ENCODE data around the gene ITGA3. TPM values are rescaled to one million over a fixed set of nuclear protein-coding genes. Genes with fewer than 3 reads are reported as not detected.

Gene ITGA3
- total and polyA plus RNA-seq, 4 donors, result 0.79 to 4.4 (median 1.4) TPM

- TF ChIP-seq NR2F2 (IDR thresholded peaks at IDR 0.05) (no peak), EGR1 (IDR thresholded peaks at IDR 0.05; ENCODE audit: low read depth in 2 of 2) (no peak), HNF4A (conservative IDR thresholded peaks at IDR 0.05) (no peak), RXRA (IDR thresholded peaks at IDR 0.05) (no peak), GABPA (IDR thresholded peaks at IDR 0.05 in 1 of 2, conservative IDR thresholded peaks at IDR 0.05 in 1 of 2) (no peak), MAX (IDR thresholded peaks at IDR 0.05) (no peak), TAF1 (conservative IDR thresholded peaks at IDR 0.05) (no peak), RAD21 (IDR thresholded peaks at IDR 0.05) (no peak)
- TF ChIP-seq, protein P1, sequence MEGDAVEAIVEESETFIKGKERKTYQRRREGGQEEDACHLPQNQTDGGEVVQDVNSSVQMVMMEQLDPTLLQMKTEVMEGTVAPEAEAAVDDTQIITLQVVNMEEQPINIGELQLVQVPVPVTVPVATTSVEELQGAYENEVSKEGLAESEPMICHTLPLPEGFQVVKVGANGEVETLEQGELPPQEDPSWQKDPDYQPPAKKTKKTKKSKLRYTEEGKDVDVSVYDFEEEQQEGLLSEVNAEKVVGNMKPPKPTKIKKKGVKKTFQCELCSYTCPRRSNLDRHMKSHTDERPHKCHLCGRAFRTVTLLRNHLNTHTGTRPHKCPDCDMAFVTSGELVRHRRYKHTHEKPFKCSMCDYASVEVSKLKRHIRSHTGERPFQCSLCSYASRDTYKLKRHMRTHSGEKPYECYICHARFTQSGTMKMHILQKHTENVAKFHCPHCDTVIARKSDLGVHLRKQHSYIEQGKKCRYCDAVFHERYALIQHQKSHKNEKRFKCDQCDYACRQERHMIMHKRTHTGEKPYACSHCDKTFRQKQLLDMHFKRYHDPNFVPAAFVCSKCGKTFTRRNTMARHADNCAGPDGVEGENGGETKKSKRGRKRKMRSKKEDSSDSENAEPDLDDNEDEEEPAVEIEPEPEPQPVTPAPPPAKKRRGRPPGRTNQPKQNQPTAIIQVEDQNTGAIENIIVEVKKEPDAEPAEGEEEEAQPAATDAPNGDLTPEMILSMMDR (IDR thresholded peaks at IDR 0.05; ENCODE audit: low read depth, low read length, missing input control), result no peak
- no peaks in the 10 kb centered on the region for H3K36me3 ChIP-seq (ENCODE audit: control insufficient read depth in 4 of 4, insufficient read depth in 3 of 4, low read depth in 1 of 4, low read length in 3 of 4)
- 69% methylated on average over 3 of the region's 3 CpGs for WGBS
- no peak overlapping the region for H3K9ac ChIP-seq (ENCODE audit: low read depth in 1 of 2, low read length in 2 of 2)
- H3K4me1 ChIP-seq (ENCODE audit: control insufficient read depth in 4 of 4, insufficient read depth in 4 of 4, low read length in 3 of 4), result no peaks in the 10 kb centered on the region
- H3K4me3 ChIP-seq (ENCODE audit: low read depth in 1 of 3, low read length in 3 of 3), result no peak overlapping the region
- H3K27ac ChIP-seq (ENCODE audit: low read depth in 1 of 2, low read length in 2 of 2), result peak overlapping the region; percentile 7 to 50
- no peaks in the 10 kb centered on the region for H3K9me3 ChIP-seq (ENCODE audit: control insufficient read depth in 4 of 4, low read length in 3 of 4)
- no peaks in the 10 kb centered on the region for H3K27me3 ChIP-seq (ENCODE audit: control insufficient read depth in 4 of 4, insufficient read depth in 4 of 4, low read length in 3 of 4)
- DNase-seq (ENCODE audit: low spot score), result no peak
These were observed 9.1 kb downstream of the ITGA3 start for GRCh38 chr17:50065056-50065455.

DNA sequence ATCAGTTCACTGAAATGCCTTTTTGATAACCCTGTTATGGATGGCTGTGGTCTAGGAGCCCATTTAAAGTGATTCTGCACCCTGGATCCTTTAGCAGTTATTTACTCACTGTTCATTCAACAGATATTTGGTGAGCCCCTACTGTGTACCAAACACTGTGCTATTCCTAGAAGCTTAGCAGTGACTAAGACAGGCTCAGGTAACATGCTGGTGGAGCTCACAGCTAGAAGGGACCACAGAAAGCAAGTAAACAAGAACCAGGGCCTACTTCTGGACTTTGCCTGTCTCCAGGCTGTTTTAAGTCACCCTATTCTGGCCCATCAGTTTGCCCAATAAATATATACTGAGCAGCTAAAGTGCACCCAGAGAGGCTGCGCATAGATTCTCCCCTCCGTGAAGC lies 11.1 kb downstream of the ITGA3 start:
- WGBS, result 97% methylated on average over 2 of the region's 2 CpGs
- TF ChIP-seq ZBTB33 (IDR thresholded peaks at IDR 0.05) (no peak), HNF4A (conservative IDR thresholded peaks at IDR 0.05) (no peak)
- H3K9me3 ChIP-seq (ENCODE audit: control insufficient read depth in 4 of 4, low read length in 3 of 4), result no peaks in the 10 kb centered on the region
- H3K36me3 ChIP-seq (ENCODE audit: control insufficient read depth in 4 of 4, insufficient read depth in 3 of 4, low read depth in 1 of 4, low read length in 3 of 4), result no peaks in the 10 kb centered on the region
- H3K4me1 ChIP-seq (ENCODE audit: control insufficient read depth in 4 of 4, insufficient read depth in 4 of 4, low read length in 3 of 4), result no peaks in the 10 kb centered on the region
- no peaks in the 10 kb centered on the region for H3K27me3 ChIP-seq (ENCODE audit: control insufficient read depth in 4 of 4, insufficient read depth in 4 of 4, low read length in 3 of 4)
- no peak overlapping the region for H3K27ac ChIP-seq (ENCODE audit: low read depth in 1 of 2, low read length in 2 of 2)
- DNase-seq (ENCODE audit: low spot score), result no peak
- no peak overlapping the region for H3K9ac ChIP-seq (ENCODE audit: low read depth in 1 of 2, low read length in 2 of 2)
- H3K4me3 ChIP-seq (ENCODE audit: low read depth in 1 of 3, low read length in 3 of 3), result no peak overlapping the region

DNA sequence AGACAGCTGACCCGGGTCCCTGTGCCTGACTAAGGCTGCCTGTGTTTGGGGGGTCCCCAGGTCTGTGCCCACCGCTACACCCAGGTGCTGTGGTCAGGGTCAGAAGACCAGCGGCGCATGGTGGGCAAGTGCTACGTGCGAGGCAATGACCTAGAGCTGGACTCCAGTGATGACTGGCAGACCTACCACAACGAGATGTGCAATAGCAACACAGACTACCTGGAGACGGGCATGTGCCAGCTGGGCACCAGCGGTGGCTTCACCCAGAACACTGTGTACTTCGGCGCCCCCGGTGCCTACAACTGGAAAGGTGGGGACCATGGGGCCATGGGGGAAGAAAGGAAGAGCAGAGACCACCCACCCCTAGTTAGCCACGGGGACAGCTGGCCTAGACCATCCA lies 12.1 kb downstream of the ITGA3 start:
- Histone ChIP-seq H3K9me3 (ENCODE audit: control insufficient read depth in 4 of 4, low read length in 3 of 4) (no peaks in the 10 kb centered on the region), H3K4me3 (ENCODE audit: low read depth in 1 of 3, low read length in 3 of 3) (no peak overlapping the region), H3K4me1 (ENCODE audit: control insufficient read depth in 4 of 4, insufficient read depth in 4 of 4, low read length in 3 of 4) (no peaks in the 10 kb centered on the region), H3K9ac (ENCODE audit: low read depth in 1 of 2, low read length in 2 of 2) (no peak overlapping the region), H3K27ac (ENCODE audit: low read depth in 1 of 2, low read length in 2 of 2) (no peak overlapping the region), H3K27me3 (ENCODE audit: control insufficient read depth in 4 of 4, insufficient read depth in 4 of 4, low read length in 3 of 4) (no peaks in the 10 kb centered on the region), H3K36me3 (ENCODE audit: control insufficient read depth in 4 of 4, insufficient read depth in 3 of 4, low read depth in 1 of 4, low read length in 3 of 4) (no peaks in the 10 kb centered on the region)
- DNase-seq (ENCODE audit: low spot score), result no peak
- 94% methylated on average over 13 of the region's 13 CpGs for WGBS
- no peak for TF ChIP-seq GABPA (IDR thresholded peaks at IDR 0.05 in 1 of 2, conservative IDR thresholded peaks at IDR 0.05 in 1 of 2)
